ENCODE measurements around the gene ACTR3. TPM values are rescaled to one million over a fixed set of nuclear protein-coding genes. Genes with fewer than 3 reads are reported as not detected.

The ACTR3 gene
- total and polyA plus RNA-seq, 2 of the 8 experiments (the other 6 are each of a cell fraction or from before 2014, with no cell fraction given) = 51.7 to 184 TPM

GRCh38 chr2:113867571-113867970 is 22.3 kb upstream of the ACTR3 start:
- CTCF ChIA-PET (ENCODE audit: partially characterized antibody) = interaction anchor here (0.6 to 1.4 kb wide), 2 partner anchors 32 to 162 kb away, joined by 3 read pairs; no protein-coding TSS in a partner anchor
- Histone ChIP-seq H3K36me3 (ENCODE audit: control insufficient read depth in 2 of 4, insufficient read depth in 4 of 4, low read length in 3 of 4) (no peaks in the 10 kb centered on the region), H2BK5ac (ENCODE audit: low read depth, low read length) (no peak overlapping the region), H2AFZ (ENCODE audit: low read length) (no peak overlapping the region), H3K4ac (replicated peaks; ENCODE audit: insufficient read length, low read depth, low read length) (no peak overlapping the region), H3K27ac (ENCODE audit: low read depth, low read length) (no peak overlapping the region), H4K8ac (ENCODE audit: extremely low read depth, insufficient read depth, low read length) (no peak overlapping the region), H3K23ac (ENCODE audit: insufficient read length) (no peak overlapping the region), H3K56ac (replicated peaks; ENCODE audit: insufficient read length, low read depth, low read length) (no peak overlapping the region), H2BK120ac (replicated peaks; ENCODE audit: low read depth, low read length) (no peak overlapping the region), H2AK5ac (ENCODE audit: low read depth, low read length) (no peak overlapping the region), H3K4me2 (ENCODE audit: insufficient read depth in 1 of 2, low read depth in 2 of 2, low read length in 2 of 2) (no peak overlapping the region), H4K91ac (replicated peaks; ENCODE audit: insufficient read length, low read length) (no peak overlapping the region), H3K9me3 (ENCODE audit: insufficient read depth in 2 of 2, low read depth in 1 of 2, low read length in 1 of 2) (no peaks in the 10 kb centered on the region), H3K79me2 (ENCODE audit: control insufficient read depth in 1 of 2, insufficient read depth in 2 of 2, low read length in 2 of 2) (no peaks in the 10 kb centered on the region), H3K79me1 (ENCODE audit: low read depth, low read length) (no peaks in the 10 kb centered on the region), H3K9ac (replicated peaks in 1 of 4; ENCODE audit: extremely low read depth in 1 of 4, low read depth in 3 of 4, low read length in 3 of 4) (no peak overlapping the region), H2BK12ac (ENCODE audit: low read depth, low read length) (no peak overlapping the region), H4K5ac (ENCODE audit: insufficient read length, low read depth, low read length) (no peak overlapping the region), H3K4me3 (ENCODE audit: extremely low read depth in 1 of 4, insufficient read depth in 2 of 4, low read depth in 3 of 4, low read length in 4 of 4) (no peak overlapping the region), H3K14ac (ENCODE audit: insufficient read length) (no peak overlapping the region), H3K27me3 (replicated peaks in 1 of 4; ENCODE audit: control insufficient read depth in 3 of 4, extremely low read depth in 1 of 4, insufficient read depth in 3 of 4, low read length in 3 of 4) (peaks cover 0 to 15% (median 0%) of the 10 kb centered on the region in 4 experiments; a peak in 3 of 7 replicates), H4K20me1 (replicated peaks in 1 of 2; ENCODE audit: control insufficient read depth in 1 of 2, insufficient read depth in 2 of 2, low read length in 2 of 2) (no peaks in the 10 kb centered on the region), H2BK15ac (ENCODE audit: low read length) (no peak overlapping the region), H3K4me1 (replicated peaks in 1 of 4; ENCODE audit: control insufficient read depth in 3 of 4, insufficient read depth in 4 of 4, low read length in 3 of 4) (no peaks in the 10 kb centered on the region), H3K23me2 (ENCODE audit: low read depth, low read length) (peaks cover 2% of the 10 kb centered on the region; the same call in 1 of the 2 replicates), H3K18ac (ENCODE audit: extremely low read depth, low read length) (no peak overlapping the region), H2BK20ac (ENCODE audit: low read length) (no peak overlapping the region)
- no peak for FAIRE-seq
- POLR2A ChIA-PET (ENCODE audit: partially characterized antibody) = interaction anchor here (0.7 kb wide), 1 partner anchor 9 kb away, joined by 3 read pairs; no protein-coding TSS in a partner anchor
- WGBS, 2 experiments (ENCODE audit: extremely low coverage in 1 of 2, insufficient coverage in 1 of 2, insufficient read length in 1 of 2, insufficient replicate concordance in 2 of 2, low coverage in 1 of 2, low lambda C conversion rate in 2 of 2, missing lambda C conversion rate in 1 of 2) = 93% methylated on average over 4 of the region's 4 CpGs; no CpG with 5 or more reads in 1 of the 2 experiments
- TF ChIP-seq GABPA (IDR thresholded peaks at IDR 0.05; ENCODE audit: borderline replicate concordance, insufficient read depth, low read length) (no peak), ATF2 (IDR thresholded peaks at IDR 0.05; ENCODE audit: low read length) (no peak), CTCF (IDR thresholded peaks at IDR 0.05; ENCODE audit: control extremely low read depth in 1 of 3, insufficient read depth in 1 of 3, low read depth in 1 of 3, low read length in 3 of 3) (no peak), ATF3 (IDR thresholded peaks at IDR 0.05; ENCODE audit: insufficient read depth, low read depth, low read length) (no peak)
- DNase-seq (ENCODE audit: low read depth in 1 of 2, low spot score in 2 of 2) = no peak
